GM12878 (cell line): ENCODE results near the gene OR9Q1. TPM values are rescaled to one million over a fixed set of nuclear protein-coding genes. Genes with fewer than 3 reads are reported as not detected.
A peak's percentile ranks its signal among the peaks of the same experiment; 100 is the strongest.

ENCODE experiments used
- ATAC-seq: fragments of 200-7000 bp; cut with Tn5 transposase; 3 replicates; pipeline ENCODE4 v1.9.1; 2020; ENCODE audit warnings: mild to moderate bottlenecking, moderate library complexity
- BruUV-seq: library from RNA; stranded (reverse); fragments of 400-500 nt; replicated peaks from 2 replicates; lab custom pipeline; 2021; lab: Mats Ljungman, UMichigan
- CTCF ChIA-PET: fragments of 300-600 bp; sonication (Branson Sonifier 250); formaldehyde crosslinking; extraction: SDS; loops from one replicate; lab custom pipeline; 2021; ENCODE audit warnings: inconsistent platforms; lab: Yijun Ruan, JAX
- POLR2A ChIA-PET: fragments of 350-600 bp; formaldehyde crosslinking; extraction: SDS; loops from one replicate; lab custom pipeline; 2021; ENCODE audit warnings: inconsistent platforms; lab: Charles Lee
- RAD21 ChIA-PET: fragments of 300-600 bp; sonication (Branson Sonifier 250); formaldehyde crosslinking; loops from one replicate; lab custom pipeline; 2023; ENCODE audit warnings: antibody characterized with exemption; ENCODE audit not compliant: unreplicated experiment; lab: Charles Lee
- SMC1A ChIA-PET: fragments of 300-600 bp; sonication (Branson Sonifier 250); formaldehyde crosslinking; loops from one replicate; lab custom pipeline; 2023; ENCODE audit not compliant: unreplicated experiment, uncharacterized antibody; lab: Charles Lee
- DNase-seq: peaks from one replicate; pipeline ENCODE4 v3.0.0-alpha.2; 2011; ENCODE audit warnings: low read depth, low spot score
- FAIRE-seq: peaks from 3 replicates; lab custom pipeline; 2011; peaks lifted over from hg19 to GRCh38; lab: Jason Lieb, UNC
- H2AFZ ChIP-seq: 2 replicates; pipeline ENCODE4 v1.6.0; 2011; ENCODE audit warnings: low read depth, low read length, control low read depth; ENCODE audit not compliant: control insufficient read depth
- H3K27ac ChIP-seq: 2 replicates; pipeline ENCODE4 v1.5.1; 2011; ENCODE audit warnings: control low read depth; ENCODE audit not compliant: control insufficient read depth, insufficient read depth
- H3K27me3 ChIP-seq, 2 experiments: replicated peaks in 1 of 2; 2 replicates each; pipeline versions ENCODE4 v1.6.0 to v1.6.1; 2011; ENCODE audit warnings: low read length in 1 of 2; ENCODE audit not compliant: control insufficient read depth in 2 of 2, insufficient read depth in 2 of 2
- H3K36me3 ChIP-seq, 2 experiments: 2 replicates each; pipeline ENCODE4 v1.5.1; 2011; ENCODE audit warnings: low read length in 1 of 2; ENCODE audit not compliant: control insufficient read depth in 2 of 2, insufficient read depth in 2 of 2
- H3K4me1 ChIP-seq: 2 replicates; pipeline ENCODE4 v1.6.1; 2011; ENCODE audit warnings: mild to moderate bottlenecking, low read length, moderate library complexity, mixed read lengths; ENCODE audit not compliant: control insufficient read depth, insufficient read depth
- H3K4me2 ChIP-seq: 2 replicates; pipeline ENCODE4 v1.6.0; 2011; ENCODE audit warnings: control low read depth; ENCODE audit not compliant: control insufficient read depth, insufficient read depth
- H3K4me3 ChIP-seq: fragments of 200-600 bp; sonication (generic); 2 replicates; pipeline ENCODE4 v1.5.1; 2016
- H3K79me2 ChIP-seq: 2 replicates; pipeline ENCODE4 v1.6.0; 2011; ENCODE audit warnings: low read length; ENCODE audit not compliant: control insufficient read depth, insufficient read depth
- H3K9ac ChIP-seq: 2 replicates; pipeline ENCODE4 v1.8.0; 2011; ENCODE audit warnings: low read length, control low read depth, mixed read lengths; ENCODE audit not compliant: control insufficient read depth, insufficient read depth
- H3K9me3 ChIP-seq: replicated peaks from 3 replicates; pipeline ENCODE4 v1.5.1; 2011; ENCODE audit warnings: mild to moderate bottlenecking, low read length; ENCODE audit not compliant: control insufficient read depth, insufficient read depth
- H4K20me1 ChIP-seq: 2 replicates; pipeline ENCODE4 v1.6.0; 2011; ENCODE audit not compliant: control insufficient read depth, insufficient read depth
- ASH2L ChIP-seq: fragments of 300-600, 200-600 bp; sonication (generic); IDR thresholded peaks from 2 replicates; pipeline ENCODE4 v1.6.1; 2017; ENCODE audit warnings: low read depth, mild to moderate bottlenecking, borderline replicate concordance
- CHD4 ChIP-seq: fragments of 200-600 bp; sonication (generic); IDR thresholded peaks from 2 replicates; pipeline ENCODE4 v1.6.1; 2016; ENCODE audit warnings: mild to moderate bottlenecking
- HDGF ChIP-seq: fragments of 450-650 bp; IDR thresholded peaks from 2 replicates; pipeline ENCODE4 v1.6.1; 2016; ENCODE audit warnings: antibody characterized with exemption
- NKRF ChIP-seq: fragments of 450-650 bp; conservative IDR thresholded peaks from 2 replicates; pipeline ENCODE4 v1.6.1; 2017; ENCODE audit warnings: mild to moderate bottlenecking, moderate library complexity
- PAX5 ChIP-seq: IDR thresholded peaks from 2 replicates; pipeline ENCODE4 v1.6.1; 2011; ENCODE audit warnings: low read depth, low read length, borderline replicate concordance
- REST ChIP-seq: IDR thresholded peaks from 2 replicates; pipeline ENCODE4 v1.6.1; 2012; ENCODE audit warnings: mild to moderate bottlenecking, low read depth, low read length
- SP1 ChIP-seq: IDR thresholded peaks from one replicate; pipeline ENCODE4 v1.6.1; 2011; ENCODE audit warnings: low read depth, low read length
- USF1 ChIP-seq: IDR thresholded peaks from 2 replicates; pipeline ENCODE4 v1.6.1; 2011; ENCODE audit warnings: borderline replicate concordance, low read depth, mild to moderate bottlenecking, moderate library complexity, mixed read lengths, low read length; ENCODE audit not compliant: insufficient read depth; ENCODE audit errors: extremely low read length
- WRNIP1 ChIP-seq: IDR thresholded peaks from 2 replicates; pipeline ENCODE4 v1.6.1; 2011; ENCODE audit warnings: low read depth, low read length, improper control_type of control experiment, borderline replicate concordance
- ZNF622 ChIP-seq: fragments of 450-650 bp; IDR thresholded peaks from 2 replicates; pipeline ENCODE4 v1.6.1; 2017; ENCODE audit warnings: mild to moderate bottlenecking, inconsistent platforms
- WGBS: methylation state at CpG from one replicate; pipeline ENCODE4 v1.1.6; 2016; ENCODE audit warnings: low lambda C conversion rate; ENCODE audit not compliant: insufficient replicate concordance, insufficient coverage; ENCODE audit errors: missing lambda C conversion rate; 5-methylcytosine and 5-hydroxymethylcytosine counted together
- in situ Hi-C: fragments of 300-500 bp; cut with MboI; formaldehyde crosslinking; loops from 9 replicates; pipeline ENCODE4 v1.14.3; 2018; ENCODE audit warnings: mixed read lengths
- intact Hi-C: fragments of 100-400 bp; cut with micrococcal nuclease; formaldehyde crosslinking; loops from one replicate; pipeline ENCODE4 v1.14.2; 2022; ENCODE audit not compliant: unreplicated experiment
- polyA plus RNA-seq, 11 experiments: library from polyadenylated mRNA; depleted of rRNA in 4 of 11; unstranded in 6 of 11; stranded (reverse) in 5 of 11; fragments of >200 nt; fragmentation: Nextera tagmentation in 4 of 11; fragmentation: Illumina TruSeq in 1 of 11; extraction: Ambion mirVana in 4 of 11; extraction: Trizol in 1 of 11; gene quantifications; 1 replicate in 1 of 11; 2 replicates in 10 of 11; pipeline versions ENCODE4 v1.2.1 to v1.2.3, GENCODE V29; 2011 to 2016; ENCODE audit warnings: inconsistent platforms in 2 of 11, missing spikeins in 2 of 11, low read depth in 1 of 11
- total RNA-seq, 4 experiments: library from RNA; depleted of rRNA in 3 of 4; stranded (reverse); fragments of >200 nt in 3 of 4; fragmentation: Illumina TruSeq in 1 of 4; extraction: Trizol in 1 of 4; gene quantifications; 2 replicates each; pipeline versions ENCODE4 v1.2.1 to v1.2.3, GENCODE V29; 2013 to 2021

OR9Q1 gene
- total and polyA plus RNA-seq, 10 of the 15 experiments (the other 5 are each of a cell fraction or from before 2014, with no cell fraction given), result not detected

GRCh38 chr11:57982776-57983175, 40.9 kb upstream of the OR9Q1 start:
- no peak overlapping the region for H3K4me2 ChIP-seq
- H3K4me3 ChIP-seq, result no peak overlapping the region
- in situ Hi-C loops, result no loop called here
- no peaks in the 10 kb centered on the region for H3K36me3 ChIP-seq
- DNase-seq (no peak), ATAC-seq (no peak), FAIRE-seq (no peak)
- no TSS peak for BruUV-seq
- ChIA-PET POLR2A (no interaction called here), RAD21 (no interaction called here), SMC1A (interaction anchor here (1.0 kb wide), 1 partner anchor 183 kb away, joined by 4 read pairs; no protein-coding TSS in a partner anchor), CTCF (no interaction called here)
- no peak overlapping the region for H3K9ac ChIP-seq
- peak; percentile 82; the same call in 1 of the 2 replicates for TF ChIP-seq PAX5
- TF ChIP-seq USF1, result no peak
- intact Hi-C loops, result no loop called here
- H3K27ac ChIP-seq, result no peak overlapping the region
- H2AFZ ChIP-seq, result no peak overlapping the region
- no peaks in the 10 kb centered on the region for H3K79me2 ChIP-seq
- no peaks in the 10 kb centered on the region for H3K9me3 ChIP-seq
- 12% methylated on average over 4 of the region's 4 CpGs for WGBS
- no peaks in the 10 kb centered on the region for H3K4me1 ChIP-seq
- H3K27me3 ChIP-seq, result no peaks in the 10 kb centered on the region
- H4K20me1 ChIP-seq, result no peaks in the 10 kb centered on the region

GRCh38 chr11:57983191-57983590, 40.5 kb upstream of the OR9Q1 start:
- no peak for DNase-seq
- FAIRE-seq, result no peak
- ATAC-seq, result no peak
- Histone ChIP-seq H3K79me2 (no peaks in the 10 kb centered on the region), H3K27ac (no peak overlapping the region), H3K27me3 (no peaks in the 10 kb centered on the region), H2AFZ (no peak overlapping the region), H3K9ac (no peak overlapping the region), H3K4me2 (no peak overlapping the region), H3K4me1 (no peaks in the 10 kb centered on the region), H4K20me1 (no peaks in the 10 kb centered on the region), H3K36me3 (no peaks in the 10 kb centered on the region), H3K4me3 (no peak overlapping the region), H3K9me3 (no peaks in the 10 kb centered on the region)
- ChIA-PET RAD21 (no interaction called here), SMC1A (interaction anchor here (1.0 kb wide), 1 partner anchor 183 kb away, joined by 4 read pairs; no protein-coding TSS in a partner anchor), POLR2A (no interaction called here), CTCF (no interaction called here)
- WGBS, result 36% methylated on average over 3 of the region's 3 CpGs
- intact Hi-C loops (no loop called here), in situ Hi-C loops (no loop called here)
- no TSS peak for BruUV-seq
- TF ChIP-seq WRNIP1, result no peak
- TF ChIP-seq ZNF622, result no peak
- no peak for TF ChIP-seq NKRF
- TF ChIP-seq ASH2L, result no peak
- no peak for TF ChIP-seq SP1
- TF ChIP-seq HDGF, result no peak
- no peak for TF ChIP-seq CHD4
- no peak for TF ChIP-seq REST
